SK-N-SH (cell line): ENCODE results near the gene GIMAP2.

Experiments
- CHD2 ChIP-seq: fragments of 150-350 bp; IDR thresholded peaks from 2 replicates; pipeline ENCODE4 v1.6.1; 2018; ENCODE audit warnings: low read length; ENCODE audit not compliant: partially characterized antibody
- EZH2phosphoT487 ChIP-seq: fragments of 200-600 bp; sonication (generic); IDR thresholded peaks from 2 replicates; pipeline ENCODE4 v1.6.1; 2017; ENCODE audit warnings: low read depth, mixed run types, mild to moderate bottlenecking, antibody characterized with exemption, moderate library complexity, borderline replicate concordance
- MXI1 ChIP-seq: IDR thresholded peaks from 2 replicates; pipeline ENCODE4 v1.6.1; 2012; ENCODE audit warnings: mild to moderate bottlenecking, low read depth, low read length, improper control_type of control experiment
- POLR2AphosphoS5 ChIP-seq: IDR thresholded peaks from 2 replicates; pipeline ENCODE4 v1.6.1; 2012; ENCODE audit warnings: low read depth, low read length
- SMC3 ChIP-seq: IDR thresholded peaks from 2 replicates; pipeline ENCODE4 v1.6.1; 2012; ENCODE audit warnings: low read depth, low read length, improper control_type of control experiment
- TAF1 ChIP-seq: IDR thresholded peaks from 2 replicates; pipeline ENCODE4 v1.6.1; 2012; ENCODE audit warnings: low read depth, mild to moderate bottlenecking, low read length, moderate library complexity, borderline replicate concordance
- TF ChIP-seq, protein P1 (sequence below): fragments of 200-600 bp; sonication (generic); IDR thresholded peaks from 2 replicates; pipeline ENCODE4 v1.6.1; 2017; ENCODE audit warnings: antibody characterized with exemption, mild to moderate bottlenecking, moderate library complexity

DNA sequence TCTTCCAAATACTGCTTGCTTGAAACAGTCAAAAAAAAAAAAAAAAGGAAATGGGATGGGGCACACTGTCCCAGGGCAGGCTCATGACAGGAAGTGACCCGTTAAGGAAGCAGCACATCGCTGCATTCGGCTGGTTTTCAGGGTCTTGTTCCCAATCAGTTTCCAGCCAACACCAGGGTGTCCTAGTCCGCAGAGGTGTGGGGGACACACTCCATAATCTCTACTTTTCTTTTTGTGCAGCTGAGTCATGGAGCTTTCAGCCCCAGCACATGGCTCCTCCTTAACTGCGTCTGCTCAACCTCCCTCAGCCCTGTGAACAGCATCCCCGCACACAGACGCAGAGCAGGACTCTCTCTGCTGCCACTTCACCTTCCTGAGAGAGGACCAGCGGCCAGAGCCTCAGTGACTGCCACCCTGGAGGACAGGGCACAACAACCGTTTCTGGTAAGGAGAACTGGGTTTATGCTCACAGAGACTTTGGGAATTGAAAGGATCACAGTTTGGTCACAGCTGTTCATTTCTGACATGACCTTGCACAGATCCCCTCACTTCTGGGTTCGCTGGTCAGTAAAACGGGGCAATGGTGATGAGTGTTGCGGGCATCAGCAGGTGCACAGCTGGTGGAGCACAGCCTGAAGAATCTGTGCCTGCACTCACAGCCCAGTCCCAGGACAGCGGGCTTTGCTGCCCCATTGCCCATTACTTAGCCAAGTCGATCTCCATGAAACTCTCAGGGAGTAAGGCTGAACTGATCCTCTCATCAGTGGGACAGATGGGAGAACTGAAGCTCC lies 52.0 kb downstream of the GIMAP2 start, which contains the start of gene GIMAP5:
- no peak for TF ChIP-seq MXI1
- TF ChIP-seq SMC3 = no peak
- TF ChIP-seq, protein P1, sequence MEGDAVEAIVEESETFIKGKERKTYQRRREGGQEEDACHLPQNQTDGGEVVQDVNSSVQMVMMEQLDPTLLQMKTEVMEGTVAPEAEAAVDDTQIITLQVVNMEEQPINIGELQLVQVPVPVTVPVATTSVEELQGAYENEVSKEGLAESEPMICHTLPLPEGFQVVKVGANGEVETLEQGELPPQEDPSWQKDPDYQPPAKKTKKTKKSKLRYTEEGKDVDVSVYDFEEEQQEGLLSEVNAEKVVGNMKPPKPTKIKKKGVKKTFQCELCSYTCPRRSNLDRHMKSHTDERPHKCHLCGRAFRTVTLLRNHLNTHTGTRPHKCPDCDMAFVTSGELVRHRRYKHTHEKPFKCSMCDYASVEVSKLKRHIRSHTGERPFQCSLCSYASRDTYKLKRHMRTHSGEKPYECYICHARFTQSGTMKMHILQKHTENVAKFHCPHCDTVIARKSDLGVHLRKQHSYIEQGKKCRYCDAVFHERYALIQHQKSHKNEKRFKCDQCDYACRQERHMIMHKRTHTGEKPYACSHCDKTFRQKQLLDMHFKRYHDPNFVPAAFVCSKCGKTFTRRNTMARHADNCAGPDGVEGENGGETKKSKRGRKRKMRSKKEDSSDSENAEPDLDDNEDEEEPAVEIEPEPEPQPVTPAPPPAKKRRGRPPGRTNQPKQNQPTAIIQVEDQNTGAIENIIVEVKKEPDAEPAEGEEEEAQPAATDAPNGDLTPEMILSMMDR = no peak
- no peak for TF ChIP-seq EZH2phosphoT487
- TF ChIP-seq TAF1 = no peak
- TF ChIP-seq POLR2AphosphoS5 = no peak
- TF ChIP-seq CHD2 = no peak
